ENCODE measurements around the gene IGSF11.

DNA sequence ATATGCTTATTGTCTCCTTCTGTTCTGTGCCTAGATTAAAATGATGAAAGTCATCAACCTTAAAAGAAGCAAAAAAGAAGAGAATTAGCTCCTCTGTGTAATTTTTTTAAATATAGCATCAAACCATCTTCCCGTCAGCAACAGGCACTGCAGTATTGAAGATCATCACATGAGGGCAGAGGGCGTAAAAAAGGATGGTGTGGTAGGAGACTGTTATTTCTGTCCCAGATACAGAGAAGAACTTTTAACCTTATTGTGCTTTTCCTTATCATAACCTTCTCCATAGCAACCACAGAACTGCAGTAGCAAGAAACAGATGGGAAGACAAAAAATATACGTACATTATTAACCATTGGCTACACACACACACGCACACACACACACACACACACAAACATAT, 88.8 kb downstream of the IGSF11 start:
- TF ChIP-seq CTCF (IDR thresholded peaks at IDR 0.05) (no peak), POLR2A (IDR thresholded peaks at IDR 0.05) (no peak)
